GM12801 (cell line): Measurements from ENCODE around the gene DPP4.

Source experiments
- CTCF ChIP-seq: IDR thresholded peaks from one replicate; pipeline ENCODE4 v1.5.1; 2011; ENCODE audit warnings: control low read depth; ENCODE audit not compliant: insufficient read length; ENCODE audit errors: extremely low read depth

The DPP4 gene

GRCh38 chr2:162063281-162063680, 10.7 kb downstream of the DPP4 start:
- TF ChIP-seq CTCF: no peak

- no peak for TF ChIP-seq CTCF
These were observed 11.5 kb downstream of the DPP4 start for GRCh38 chr2:162062559-162062958.

GRCh38 chr2:162061021-162061420, 13.0 kb downstream of the DPP4 start:
- no peak for TF ChIP-seq CTCF

- no peak for TF ChIP-seq CTCF
These were observed 13.5 kb downstream of the DPP4 start for GRCh38 chr2:162060532-162060931.

- no peak for TF ChIP-seq CTCF
These were observed 14.9 kb downstream of the DPP4 start for GRCh38 chr2:162058973-162059668.

GRCh38 chr2:162057426-162057825, 16.6 kb downstream of the DPP4 start:
- no peak for TF ChIP-seq CTCF

GRCh38 chr2:162056796-162057399, 17.1 kb downstream of the DPP4 start:
- no peak for TF ChIP-seq CTCF
